GM13976 (cell line): ENCODE data around the gene DAGLA.

ENCODE experiments used
- DNase-seq: peaks from one replicate; pipeline ENCODE4 v3.0.0; 2012; ENCODE audit warnings: low spot score
- CTCF ChIP-seq: IDR thresholded peaks from 2 replicates; pipeline ENCODE4 v1.5.1; 2012; ENCODE audit warnings: borderline replicate concordance, mild to moderate bottlenecking; ENCODE audit not compliant: insufficient read depth; ENCODE audit errors: extremely low read depth, missing control alignments, control extremely low read depth
- in situ Hi-C: fragments of 300-500 bp; cut with MboI; formaldehyde crosslinking; loops from one replicate; pipeline ENCODE4 v1.12.0; 2022; ENCODE audit warnings: low sequenced_read_pairs, mixed read lengths, inconsistent platforms; ENCODE audit not compliant: unreplicated experiment

The DAGLA gene

GRCh38 chr11:61700720-61701119, 20.5 kb downstream of the DAGLA start:
- in situ Hi-C loops, result no loop called here
- no peak for DNase-seq
- no peak for TF ChIP-seq CTCF

- no peak for TF ChIP-seq CTCF
- no peak for DNase-seq
- in situ Hi-C loops, result no loop called here
These were observed 21.2 kb downstream of the DAGLA start for GRCh38 chr11:61701242-61701886.

- no peak for TF ChIP-seq CTCF
- in situ Hi-C loops, result no loop called here
- no peak for DNase-seq
These were observed 22.6 kb downstream of the DAGLA start for GRCh38 chr11:61702701-61703312.

GRCh38 chr11:61704838-61705237, 24.6 kb downstream of the DAGLA start:
- in situ Hi-C loops, result no loop called here
- TF ChIP-seq CTCF, result no peak
- DNase-seq, result no peak

- in situ Hi-C loops, result no loop called here
- no peak for TF ChIP-seq CTCF
- no peak for DNase-seq
These were observed 26.5 kb downstream of the DAGLA start for GRCh38 chr11:61706452-61707400.

- DNase-seq, result no peak
- no peak for TF ChIP-seq CTCF
- in situ Hi-C loops, result no loop called here
These were observed 27.4 kb downstream of the DAGLA start for GRCh38 chr11:61707574-61707973.
